ENCODE results near the gene SYT6. TPM values are rescaled to one million over a fixed set of nuclear protein-coding genes. Genes with fewer than 3 reads are reported as not detected.

SYT6 gene
- total and polyA plus RNA-seq, 2 experiments from 2014 or later = 1.2 to 2.6 TPM

DNA sequence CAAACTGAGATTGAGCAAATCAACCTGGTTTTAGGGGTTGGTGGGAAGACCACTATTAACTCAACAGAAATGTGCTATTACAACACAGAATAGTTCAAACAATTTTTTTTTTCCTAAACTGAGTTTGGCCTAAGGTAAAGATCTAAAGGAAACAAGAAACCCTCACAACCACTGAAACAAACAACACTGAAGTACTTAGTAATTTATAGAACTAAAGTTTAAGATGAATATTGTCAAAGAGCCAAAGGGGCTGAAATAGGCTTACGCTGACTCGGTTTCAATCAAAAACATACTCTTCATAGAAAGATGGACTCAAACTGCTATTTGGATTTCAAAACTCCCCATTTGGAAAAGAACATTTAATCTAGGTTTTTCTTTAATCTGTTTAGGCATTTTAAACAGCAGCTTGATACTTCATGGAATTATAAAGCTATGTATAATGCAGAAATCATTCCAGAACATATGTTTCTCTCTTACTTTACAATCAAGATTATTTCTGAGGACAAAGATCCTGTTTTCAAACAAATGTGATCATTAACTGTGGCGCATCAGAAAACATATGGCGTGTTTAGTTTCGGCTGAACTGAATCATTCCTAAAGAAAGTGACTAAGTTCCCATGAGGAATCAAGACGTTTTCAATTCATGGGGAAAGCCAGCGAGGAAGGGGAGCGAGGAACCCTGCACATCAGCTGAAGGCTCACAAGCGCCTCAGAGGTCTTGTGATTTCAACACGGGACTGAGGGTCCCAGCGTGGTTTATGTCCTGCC is 62.7 kb downstream of the SYT6 start:
- Histone ChIP-seq H3K9me3 (ENCODE audit: low read depth) (no peaks in the 10 kb centered on the region), H3K36me3 (replicated peaks; ENCODE audit: insufficient read depth, low read depth) (no peaks in the 10 kb centered on the region), H3K9me2 (replicated peaks; ENCODE audit: insufficient read depth) (no peaks in the 10 kb centered on the region), H3K4me1 (ENCODE audit: insufficient read depth) (peaks cover 14% of the 10 kb centered on the region), H3K4me2 (no peak overlapping the region), H4K20me1 (ENCODE audit: insufficient read depth, poor library complexity, severe bottlenecking) (no peaks in the 10 kb centered on the region), H3K79me2 (no peaks in the 10 kb centered on the region), H3K4me3 (no peak overlapping the region), H3K27ac (peak overlapping the region; percentile 46), H2AFZ (no peak overlapping the region), H3K27me3 (no peaks in the 10 kb centered on the region)
- no peak for DNase-seq (ENCODE audit: low spot score)
- TF ChIP-seq EZH2 (IDR thresholded peaks at IDR 0.05; ENCODE audit: borderline replicate concordance) (no peak), EZH2phosphoT487 (IDR thresholded peaks at IDR 0.05; ENCODE audit: low read depth, severe bottlenecking, unreplicated experiment) (no peak)
- TF ChIP-seq, protein P1, sequence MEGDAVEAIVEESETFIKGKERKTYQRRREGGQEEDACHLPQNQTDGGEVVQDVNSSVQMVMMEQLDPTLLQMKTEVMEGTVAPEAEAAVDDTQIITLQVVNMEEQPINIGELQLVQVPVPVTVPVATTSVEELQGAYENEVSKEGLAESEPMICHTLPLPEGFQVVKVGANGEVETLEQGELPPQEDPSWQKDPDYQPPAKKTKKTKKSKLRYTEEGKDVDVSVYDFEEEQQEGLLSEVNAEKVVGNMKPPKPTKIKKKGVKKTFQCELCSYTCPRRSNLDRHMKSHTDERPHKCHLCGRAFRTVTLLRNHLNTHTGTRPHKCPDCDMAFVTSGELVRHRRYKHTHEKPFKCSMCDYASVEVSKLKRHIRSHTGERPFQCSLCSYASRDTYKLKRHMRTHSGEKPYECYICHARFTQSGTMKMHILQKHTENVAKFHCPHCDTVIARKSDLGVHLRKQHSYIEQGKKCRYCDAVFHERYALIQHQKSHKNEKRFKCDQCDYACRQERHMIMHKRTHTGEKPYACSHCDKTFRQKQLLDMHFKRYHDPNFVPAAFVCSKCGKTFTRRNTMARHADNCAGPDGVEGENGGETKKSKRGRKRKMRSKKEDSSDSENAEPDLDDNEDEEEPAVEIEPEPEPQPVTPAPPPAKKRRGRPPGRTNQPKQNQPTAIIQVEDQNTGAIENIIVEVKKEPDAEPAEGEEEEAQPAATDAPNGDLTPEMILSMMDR (IDR thresholded peaks at IDR 0.05; ENCODE audit: poor library complexity) = no peak
- 62% methylated on average over 11 of the region's 11 CpGs for WGBS (ENCODE audit: low lambda C conversion rate, missing lambda C conversion rate)

DNA sequence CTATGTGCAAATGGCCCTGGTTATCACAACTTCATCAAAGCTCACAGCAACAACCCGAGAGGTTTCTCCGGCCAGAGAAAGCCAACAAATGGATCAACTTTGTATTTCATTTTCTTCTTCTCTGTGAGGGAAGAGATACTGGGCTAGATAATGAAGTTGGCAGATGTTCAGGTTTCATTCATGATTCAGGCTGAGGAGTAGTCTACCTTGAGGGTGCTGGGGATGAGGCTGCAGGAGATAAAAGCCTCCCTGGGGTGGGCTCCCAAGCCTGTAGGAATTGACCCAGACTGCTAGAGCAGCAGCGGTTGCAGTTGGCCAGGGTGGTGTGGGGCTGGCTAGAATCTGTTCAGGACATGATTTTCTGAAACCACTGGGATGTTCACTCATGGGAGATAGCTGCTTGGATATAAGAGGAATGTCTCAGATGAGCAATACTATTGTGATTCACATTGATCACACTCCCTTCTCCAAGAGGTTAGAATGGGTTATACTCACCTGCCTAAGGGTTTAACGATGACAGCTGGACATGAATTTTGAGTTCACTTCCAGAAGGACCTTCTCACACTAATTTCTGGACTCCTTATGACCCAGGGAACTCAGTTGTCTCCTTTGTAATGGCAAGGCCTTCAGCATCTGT is 64.0 kb downstream of the SYT6 start:
- 82% methylated on average over 4 of the region's 4 CpGs for WGBS (ENCODE audit: low lambda C conversion rate, missing lambda C conversion rate)
- H3K79me2 ChIP-seq = no peaks in the 10 kb centered on the region
- peak overlapping the region; percentile 46 for H3K27ac ChIP-seq
- H4K20me1 ChIP-seq (ENCODE audit: insufficient read depth, poor library complexity, severe bottlenecking) = no peaks in the 10 kb centered on the region
- no peaks in the 10 kb centered on the region for H3K9me3 ChIP-seq (ENCODE audit: low read depth)
- no peaks in the 10 kb centered on the region for H3K9me2 ChIP-seq (replicated peaks; ENCODE audit: insufficient read depth)
- H3K36me3 ChIP-seq (replicated peaks; ENCODE audit: insufficient read depth, low read depth) = no peaks in the 10 kb centered on the region
- H3K27me3 ChIP-seq = no peaks in the 10 kb centered on the region
- H3K4me3 ChIP-seq = no peak overlapping the region
- H3K4me1 ChIP-seq (ENCODE audit: insufficient read depth) = peaks cover 13% of the 10 kb centered on the region
- no peak overlapping the region for H2AFZ ChIP-seq
- H3K4me2 ChIP-seq = no peak overlapping the region
- TF ChIP-seq, protein P1 (IDR thresholded peaks at IDR 0.05; ENCODE audit: poor library complexity) = no peak
- TF ChIP-seq EZH2phosphoT487 (IDR thresholded peaks at IDR 0.05; ENCODE audit: low read depth, severe bottlenecking, unreplicated experiment) = no peak
- no peak for TF ChIP-seq EZH2 (IDR thresholded peaks at IDR 0.05; ENCODE audit: borderline replicate concordance)
- no peak for DNase-seq (ENCODE audit: low spot score)

DNA sequence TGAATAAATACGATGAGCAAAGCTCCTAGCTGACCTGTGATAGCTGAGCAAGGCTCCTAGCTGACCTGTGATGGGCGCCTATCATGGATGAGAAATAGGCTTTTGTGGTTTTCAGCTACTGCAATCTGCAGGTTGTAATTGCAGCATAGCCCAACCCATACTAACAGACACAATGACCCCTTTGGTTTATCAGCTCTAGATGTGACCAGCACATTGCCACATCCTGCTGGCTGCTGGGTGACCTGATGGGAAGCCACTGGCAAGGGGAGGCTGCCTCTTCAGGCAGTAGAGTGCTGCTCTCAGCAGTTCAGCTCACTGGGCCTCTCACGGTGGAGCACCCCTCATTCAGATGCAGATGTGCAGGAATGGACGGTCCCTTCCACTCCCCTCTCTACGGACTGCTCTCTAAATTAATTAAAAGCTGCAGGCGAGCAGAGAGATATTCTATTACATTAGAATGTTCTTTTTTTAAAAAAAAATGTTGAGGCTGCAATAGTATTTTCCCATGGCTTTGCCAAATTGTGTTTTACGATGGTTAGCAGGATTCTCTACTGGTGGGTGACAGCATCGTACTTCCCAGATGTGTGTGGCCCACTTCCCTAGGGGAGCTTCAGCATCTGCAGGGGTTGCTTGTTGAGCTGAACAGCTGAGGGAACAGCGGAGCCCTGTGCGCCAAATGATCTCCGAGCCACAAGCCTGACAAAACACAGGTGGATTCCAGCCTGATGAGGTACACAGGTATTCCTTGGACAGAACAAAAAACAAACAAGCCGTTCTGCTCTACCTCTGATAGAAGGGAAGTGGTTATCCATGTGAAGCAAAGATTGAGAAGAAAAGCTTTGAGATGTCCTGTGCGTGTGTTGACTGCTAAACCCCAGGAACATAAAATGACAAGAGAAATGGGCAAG is 65.0 kb downstream of the SYT6 start:
- Histone ChIP-seq H4K20me1 (ENCODE audit: insufficient read depth, poor library complexity, severe bottlenecking) (no peaks in the 10 kb centered on the region), H3K4me2 (no peak overlapping the region), H3K4me1 (ENCODE audit: insufficient read depth) (peaks cover 3% of the 10 kb centered on the region), H3K9me3 (ENCODE audit: low read depth) (no peaks in the 10 kb centered on the region), H3K27ac (no peak overlapping the region), H3K27me3 (no peaks in the 10 kb centered on the region), H3K9me2 (replicated peaks; ENCODE audit: insufficient read depth) (no peaks in the 10 kb centered on the region), H3K79me2 (no peaks in the 10 kb centered on the region), H3K4me3 (no peak overlapping the region), H2AFZ (no peak overlapping the region), H3K36me3 (replicated peaks; ENCODE audit: insufficient read depth, low read depth) (no peaks in the 10 kb centered on the region)
- TF ChIP-seq EZH2 (IDR thresholded peaks at IDR 0.05; ENCODE audit: borderline replicate concordance) (no peak), EZH2phosphoT487 (IDR thresholded peaks at IDR 0.05; ENCODE audit: low read depth, severe bottlenecking, unreplicated experiment) (no peak)
- TF ChIP-seq, protein P1 (IDR thresholded peaks at IDR 0.05; ENCODE audit: poor library complexity) = no peak
- WGBS (ENCODE audit: low lambda C conversion rate, missing lambda C conversion rate) = 67% methylated on average over 13 of the region's 13 CpGs
- DNase-seq (ENCODE audit: low spot score) = no peak

Measured in hepatocyte (in vitro differentiated cells).